EH (cell line): ENCODE data around the gene CCL2.
A peak's percentile ranks its signal among the peaks of the same experiment; 100 is the strongest.
"Not testable (repeated sequence)": the region's sequence is repeated elsewhere in the genome, so short reads cannot be mapped to it uniquely, and the experiment has no call there.

Experiments
- DNase-seq: peaks from one replicate; pipeline ENCODE4 v3.0.0-alpha.2; 2015; ENCODE audit warnings: low read depth

CCL2 gene

GRCh38 chr17:34254651-34255380 lies at the start of gene CCL2:
Gene CCL2, plus strand, starts transcription at chr17:34255285. Its CDS starts 65 bp downstream, at chr17:34255350.
- peak; percentile 90 for DNase-seq

- DNase-seq: no peak
Observed at GRCh38 chr17:34205401-34205800, 49.7 kb upstream of the CCL2 start.

GRCh38 chr17:34206569-34206968 lies 48.5 kb upstream of the CCL2 start:
- DNase-seq: peak; percentile 48

GRCh38 chr17:34207572-34207971 lies 47.5 kb upstream of the CCL2 start:
- DNase-seq: peak; percentile 67

- peak; percentile 49 for DNase-seq
Observed at GRCh38 chr17:34218748-34219147, 36.3 kb upstream of the CCL2 start.

- no peak for DNase-seq
Observed at GRCh38 chr17:34219405-34219804, 35.7 kb upstream of the CCL2 start.

- peak; percentile 41 for DNase-seq
Observed at GRCh38 chr17:34220045-34220751, 34.9 kb upstream of the CCL2 start.

- no peak for DNase-seq
Observed at GRCh38 chr17:34220752-34221395, 34.2 kb upstream of the CCL2 start.

GRCh38 chr17:34221411-34221810 lies 33.7 kb upstream of the CCL2 start:
- DNase-seq: no peak

GRCh38 chr17:34222722-34223497 lies 32.2 kb upstream of the CCL2 start:
- DNase-seq: no peak

GRCh38 chr17:34225046-34225445 lies 30.0 kb upstream of the CCL2 start:
- no peak for DNase-seq

GRCh38 chr17:34226011-34226743 lies 28.9 kb upstream of the CCL2 start:
- DNase-seq: peak; percentile 85

- DNase-seq: no peak
Observed at GRCh38 chr17:34226744-34227034, 28.4 kb upstream of the CCL2 start.

- not testable (repeated sequence) for DNase-seq
Observed at GRCh38 chr17:34227293-34227692, 27.8 kb upstream of the CCL2 start.

GRCh38 chr17:34227707-34228106 lies 27.4 kb upstream of the CCL2 start:
- no peak for DNase-seq

- DNase-seq: no peak
Observed at GRCh38 chr17:34228781-34229180, 26.3 kb upstream of the CCL2 start.

GRCh38 chr17:34230342-34230741 lies 24.7 kb upstream of the CCL2 start:
- DNase-seq: no peak

- no peak for DNase-seq
Observed at GRCh38 chr17:34234616-34235015, 20.5 kb upstream of the CCL2 start.

- peak; percentile 72 for DNase-seq
Observed at GRCh38 chr17:34235389-34236028, 19.6 kb upstream of the CCL2 start.

- DNase-seq: no peak
Observed at GRCh38 chr17:34236281-34236892, 18.7 kb upstream of the CCL2 start.

GRCh38 chr17:34237458-34237857 lies 17.6 kb upstream of the CCL2 start:
- DNase-seq: no peak
